T-cell (primary cell): ENCODE measurements around the gene EIF2S1. TPM values are rescaled to one million over a fixed set of nuclear protein-coding genes. Genes with fewer than 3 reads are reported as not detected.

Source experiments
- ATAC-seq, 4 experiments: fragments of 200-7000 bp in 3 of 4; fragments of 150-1000 bp in 1 of 4; cut with Tn5 transposase; replicated peaks in 1 of 4; 1 replicate in 3 of 4; 2 replicates in 1 of 4; pipeline ENCODE4 v1.10.0; 2021; ENCODE audit warnings: moderate library complexity in 3 of 4, mild to moderate bottlenecking in 2 of 4, moderate number of reproducible peaks in 1 of 4
- CTCF ChIA-PET, 2 donors: fragments of 300-600 bp; sonication (Branson Sonifier 250); formaldehyde crosslinking; loops; one replicate each; lab custom pipeline; 2022; ENCODE audit warnings: antibody characterized with exemption in 2 of 2; lab: Charles Lee
- POLR2A ChIA-PET, 2 donors: fragments of 300-600 bp; sonication (Branson Sonifier 250); formaldehyde crosslinking; loops; one replicate each; lab custom pipeline; 2022; ENCODE audit warnings: antibody characterized with exemption in 2 of 2; lab: Charles Lee
- DNase-seq, 35 experiments: peaks; one replicate each; pipeline versions ENCODE4 v3.0.0 to v3.0.0-alpha.2; 2013 to 2023
- H3K27ac ChIP-seq: one replicate; pipeline ENCODE4 v1.5.1; 2013; ENCODE audit warnings: low read length
- H3K27me3 ChIP-seq, 2 experiments: replicated peaks in 1 of 2; 1 replicate in 1 of 2; 2 replicates in 1 of 2; pipeline versions ENCODE4 v1.6.1 to v1.7.0; 2013; ENCODE audit warnings: low read length in 1 of 2, mixed read lengths in 1 of 2; ENCODE audit not compliant: control insufficient read depth in 2 of 2, insufficient read depth in 2 of 2; ENCODE audit errors: extremely low read depth in 1 of 2
- H3K36me3 ChIP-seq, 2 donors: 1 replicate in 1 of 2; 2 replicates in 1 of 2; pipeline versions ENCODE4 v1.6.1 to v1.7.0; 2013; ENCODE audit warnings: low read length in 1 of 2; ENCODE audit not compliant: control insufficient read depth in 2 of 2, insufficient read depth in 1 of 2; ENCODE audit errors: extremely low read depth in 1 of 2
- H3K4me1 ChIP-seq, 2 experiments: 1 replicate in 1 of 2; 2 replicates in 1 of 2; pipeline versions ENCODE4 v1.6.1 to v1.7.0; 2013; ENCODE audit warnings: low read length in 2 of 2, mixed read lengths in 1 of 2; ENCODE audit not compliant: insufficient read depth in 2 of 2, control insufficient read depth in 1 of 2; ENCODE audit errors: extremely low read depth in 1 of 2
- H3K4me3 ChIP-seq, 2 donors: 1 replicate in 1 of 2; 2 replicates in 1 of 2; pipeline versions ENCODE4 v1.5.1 to v1.7.0; 2013; ENCODE audit warnings: mild to moderate bottlenecking in 2 of 2, low read length in 1 of 2, moderate library complexity in 1 of 2; ENCODE audit not compliant: control insufficient read depth in 1 of 2; ENCODE audit errors: extremely low read depth in 1 of 2
- H3K9me3 ChIP-seq: 2 replicates; pipeline ENCODE4 v1.7.0; 2013
- H3K27ac Mint-ChIP-seq, 2 donors: one replicate each; pipeline ENCODE4 v1.8.0; 2020 to 2021; ENCODE audit warnings: mild to moderate bottlenecking in 2 of 2, mixed read lengths in 2 of 2
- H3K27me3 Mint-ChIP-seq, 2 donors: one replicate each; pipeline ENCODE4 v1.8.0; 2021 to 2022; ENCODE audit warnings: mixed read lengths in 2 of 2
- H3K36me3 Mint-ChIP-seq: one replicate; pipeline ENCODE4 v1.8.0; 2021; ENCODE audit warnings: mixed read lengths
- H3K4me1 Mint-ChIP-seq, 3 donors: one replicate each; pipeline ENCODE4 v1.8.0; 2020 to 2022; ENCODE audit warnings: mixed read lengths in 3 of 3, mild to moderate bottlenecking in 1 of 3
- H3K4me3 Mint-ChIP-seq, 3 donors: one replicate each; pipeline ENCODE4 v1.8.0; 2020 to 2022; ENCODE audit warnings: mild to moderate bottlenecking in 3 of 3, mixed read lengths in 3 of 3, moderate library complexity in 3 of 3
- H3K9me3 Mint-ChIP-seq, 3 donors: one replicate each; pipeline ENCODE4 v1.8.0; 2020 to 2022; ENCODE audit warnings: mixed read lengths in 3 of 3
- WGBS: methylation state at CpG from one replicate; pipeline ENCODE4 v1.1.5; 2013; ENCODE audit warnings: missing lambda C conversion rate; ENCODE audit not compliant: insufficient coverage; 5-methylcytosine and 5-hydroxymethylcytosine counted together
- total RNA-seq, 35 experiments: library from RNA in 6 of 35; stranded (reverse) in 6 of 35; fragments of 120-200 nt in 1 of 35; gene quantifications; one replicate each; pipeline versions ENCODE4 v1.2.1 to v1.2.4 and lab custom pipeline; 2013 to 2026

Gene EIF2S1
- total RNA-seq, 5 donors from 2014 or later (not counting 1 experiment from before 2014, with no cell fraction given): 38.8 to 66.0 (median 57.0) TPM

DNA sequence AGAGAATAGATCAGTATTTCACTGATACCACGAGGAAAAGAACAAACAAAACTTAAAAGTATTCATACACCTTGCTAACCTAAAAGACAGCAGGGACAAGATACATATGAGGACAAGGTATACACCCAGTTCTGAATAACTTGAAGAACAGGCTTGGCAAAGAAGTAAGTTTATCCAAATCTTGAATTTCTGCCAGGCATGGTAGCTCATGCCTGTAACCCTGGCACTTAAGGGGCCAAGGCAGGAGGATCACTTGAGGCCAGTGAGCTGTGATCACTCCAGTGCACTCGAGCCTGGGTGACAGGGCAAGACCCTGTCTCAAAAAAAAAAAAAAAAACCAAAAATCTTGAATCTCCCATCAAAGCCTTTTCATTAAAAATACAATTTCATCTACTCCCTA lies 25.0 kb downstream of the EIF2S1 start:
- Mint-ChIP-seq H3K27ac (no peak overlapping the region), H3K36me3 (peaks cover 55% of the 10 kb centered on the region), H3K4me3 (no peak overlapping the region), H3K4me1 (peaks cover 0 to under 1% (median under 1%) of the 10 kb centered on the region in 3 donors), H3K9me3 (no peaks in the 10 kb centered on the region), H3K27me3 (no peaks in the 10 kb centered on the region)
- Histone ChIP-seq H3K9me3 (no peaks in the 10 kb centered on the region), H3K27me3 (no peaks in the 10 kb centered on the region), H3K4me3 (no peak overlapping the region), H3K4me1 (no peaks in the 10 kb centered on the region), H3K27ac (no peak overlapping the region), H3K36me3 (peaks cover 0 to 62% of the 10 kb centered on the region in 2 donors)
- CTCF ChIA-PET: interaction anchor here in 1 of 2 donors (0.6 to 0.7 kb wide), 3 partner anchors 26 to 103 kb away, joined by 3 to 5 read pairs (median 3); partner anchors contain the start of gene ATP6V1D
- ATAC-seq (no peak), DNase-seq (no peak)
- WGBS: 80% methylated on average over 1 of the region's 2 CpGs
- POLR2A ChIA-PET: interaction anchor here (0.6 to 0.7 kb wide), 2 partner anchors 34 to 499 kb away, joined by 4 to 12 read pairs; no protein-coding TSS in a partner anchor

DNA sequence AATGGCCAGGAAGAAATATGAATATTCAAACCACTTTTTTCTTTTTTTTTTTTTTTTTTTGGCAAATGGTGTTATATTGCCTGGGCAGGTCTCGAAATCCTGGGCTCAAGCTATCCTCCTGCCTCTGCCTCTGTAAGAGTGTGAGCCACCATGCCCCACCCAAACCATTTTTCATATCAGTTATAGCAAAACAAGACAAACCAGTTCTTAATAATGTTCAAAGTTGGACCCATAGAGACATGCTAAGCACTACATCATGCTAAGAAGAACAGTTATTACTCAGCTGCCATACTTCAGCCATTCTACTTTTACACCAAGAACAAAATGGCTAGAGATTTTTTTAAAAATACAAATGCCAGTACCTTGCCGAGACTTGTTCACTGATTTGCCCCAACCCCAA lies 25.5 kb downstream of the EIF2S1 start:
- DNase-seq (no peak), ATAC-seq (no peak)
- Mint-ChIP-seq H3K4me3 (no peak overlapping the region), H3K4me1 (peaks cover under 1 to 6% (median 4%) of the 10 kb centered on the region in 3 donors), H3K27ac (no peak overlapping the region), H3K27me3 (no peaks in the 10 kb centered on the region), H3K36me3 (peaks cover 52% of the 10 kb centered on the region), H3K9me3 (no peaks in the 10 kb centered on the region)
- WGBS: 100% methylated on average over 1 of the region's 2 CpGs
- ChIA-PET CTCF (interaction anchor here in 1 of 2 donors (0.6 to 0.7 kb wide), 2 partner anchors 26 to 49 kb away, joined by 3 to 5 read pairs; partner anchors contain the start of gene ATP6V1D), POLR2A (interaction anchor here (0.6 to 0.7 kb wide), 3 partner anchors 35 to 499 kb away, joined by 4 to 12 read pairs (median 9); no protein-coding TSS in a partner anchor)
- Histone ChIP-seq H3K4me3 (no peak overlapping the region), H3K27me3 (no peaks in the 10 kb centered on the region), H3K4me1 (peaks cover 0 to 2% of the 10 kb centered on the region in 2 experiments), H3K9me3 (no peaks in the 10 kb centered on the region), H3K36me3 (peaks cover 0 to 58% of the 10 kb centered on the region in 2 donors), H3K27ac (no peak overlapping the region)

DNA sequence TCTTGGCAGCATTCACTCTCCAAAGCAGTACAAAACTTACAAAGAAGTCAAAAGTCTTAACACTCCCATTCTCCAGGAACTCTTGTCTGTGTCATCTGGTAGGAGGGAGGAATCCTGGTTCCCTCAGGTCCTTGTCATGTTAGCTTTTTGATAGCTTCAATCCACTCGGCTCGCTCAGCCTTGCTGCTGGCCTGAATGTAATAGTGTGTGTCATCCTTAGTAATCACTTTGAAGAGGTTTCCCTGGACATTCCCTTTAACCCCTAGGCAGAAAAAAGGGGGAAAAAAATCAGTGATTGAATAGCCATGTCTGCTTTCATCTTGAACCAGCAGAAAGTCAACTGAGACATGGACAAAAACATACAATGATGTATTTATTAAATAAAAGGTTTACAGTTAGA lies 27.1 kb downstream of the EIF2S1 start:
- POLR2A ChIA-PET: no interaction called here
- H3K4me1 Mint-ChIP-seq: peaks cover 7 to 16% (median 16%) of the 10 kb centered on the region in 3 donors
- peaks cover 42% of the 10 kb centered on the region for H3K36me3 Mint-ChIP-seq
- Histone ChIP-seq H3K36me3 (peaks cover 0 to 43% of the 10 kb centered on the region in 2 donors), H3K9me3 (no peaks in the 10 kb centered on the region), H3K27ac (no peak overlapping the region), H3K4me3 (no peak overlapping the region), H3K4me1 (peaks cover 5 to 8% of the 10 kb centered on the region in 2 experiments), H3K27me3 (no peaks in the 10 kb centered on the region)
- WGBS: no CpG with 5 or more reads among the region's 2 CpGs
- no peaks in the 10 kb centered on the region for H3K27me3 Mint-ChIP-seq
- H3K9me3 Mint-ChIP-seq: no peaks in the 10 kb centered on the region
- CTCF ChIA-PET: interaction anchor here (0.6 kb wide), 2 partner anchors 39 to 558 kb away, joined by 3 to 4 read pairs; no protein-coding TSS in a partner anchor
- ATAC-seq (no peak), DNase-seq (no peak)
- peak overlapping the region in 1 of 2 donors; percentile 18 for H3K27ac Mint-ChIP-seq
- no peak overlapping the region for H3K4me3 Mint-ChIP-seq

DNA sequence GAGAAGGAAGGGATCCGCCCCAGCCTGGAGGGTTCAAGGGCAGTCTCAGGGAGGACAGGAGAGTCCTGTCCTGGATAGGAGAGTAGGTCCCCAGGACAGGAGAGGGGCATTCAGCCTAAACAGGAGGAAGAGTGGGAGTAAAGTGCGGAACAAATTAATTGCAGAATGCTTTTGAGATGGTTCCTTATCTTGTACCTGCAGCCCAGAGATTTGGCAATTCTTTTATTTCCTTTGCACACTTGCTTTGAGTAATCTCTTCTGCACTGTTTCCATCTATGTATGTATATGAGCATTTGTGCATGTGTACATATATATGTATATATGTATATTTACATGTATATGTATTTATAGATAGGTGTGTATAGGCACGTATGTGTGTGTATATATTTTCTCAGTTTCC lies 29.1 kb downstream of the EIF2S1 start:
- DNase-seq (no peak), ATAC-seq (no peak)
- ChIA-PET POLR2A (no interaction called here), CTCF (no interaction called here)
- peaks cover 7 to 16% (median 16%) of the 10 kb centered on the region in 3 donors for H3K4me1 Mint-ChIP-seq
- H3K27ac ChIP-seq: no peak overlapping the region
- H3K4me3 Mint-ChIP-seq: no peak overlapping the region
- H3K36me3 ChIP-seq: peaks cover 0 to 24% of the 10 kb centered on the region in 2 donors
- no CpG with 5 or more reads among the region's 3 CpGs for WGBS
- H3K27me3 ChIP-seq: no peaks in the 10 kb centered on the region
- H3K27ac Mint-ChIP-seq: no peak overlapping the region
- H3K36me3 Mint-ChIP-seq: peaks cover 32% of the 10 kb centered on the region
- no peaks in the 10 kb centered on the region for H3K27me3 Mint-ChIP-seq
- no peak overlapping the region for H3K4me3 ChIP-seq
- no peaks in the 10 kb centered on the region for H3K9me3 Mint-ChIP-seq
- peaks cover 5 to 8% of the 10 kb centered on the region in 2 experiments for H3K4me1 ChIP-seq
- no peaks in the 10 kb centered on the region for H3K9me3 ChIP-seq

DNA sequence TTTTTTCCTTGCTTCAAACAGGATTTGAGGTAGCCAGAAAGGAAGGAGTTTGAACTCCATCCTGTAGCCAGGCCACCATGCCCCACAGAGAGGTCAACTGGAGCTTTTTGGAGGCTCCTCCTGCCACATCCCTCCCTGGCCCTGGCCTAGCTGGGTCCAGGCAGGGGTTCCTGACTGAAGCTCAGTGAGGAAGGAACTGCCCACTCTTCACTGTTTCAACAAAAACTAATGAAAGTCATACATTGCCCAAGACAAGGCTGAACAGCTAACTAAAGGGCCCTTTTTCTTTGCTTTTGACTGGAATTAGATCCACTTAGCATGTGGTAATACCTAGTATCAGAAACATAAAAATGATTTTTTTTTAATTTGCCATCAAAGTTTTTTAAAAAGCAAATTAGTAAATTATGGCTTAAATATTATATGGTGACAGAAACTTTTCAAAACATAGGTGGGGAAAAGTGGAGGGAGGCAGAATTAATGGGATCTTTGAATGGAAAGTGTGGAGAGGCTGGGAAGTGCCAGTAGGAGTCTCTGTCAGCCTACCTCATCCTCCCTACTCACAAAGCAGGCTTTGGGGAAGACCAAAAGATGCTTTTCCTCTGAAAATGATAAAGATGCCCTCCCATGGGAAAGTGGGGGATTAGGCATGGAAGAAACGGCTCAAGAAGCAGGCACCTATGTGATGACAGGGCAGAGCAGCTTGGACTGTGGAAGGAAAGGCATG lies 29.8 kb downstream of the EIF2S1 start:
- DNase-seq (no peak), ATAC-seq (no peak)
- Histone ChIP-seq H3K4me3 (no peak overlapping the region), H3K36me3 (peaks cover 0 to 17% of the 10 kb centered on the region in 2 donors), H3K9me3 (no peaks in the 10 kb centered on the region), H3K27me3 (no peaks in the 10 kb centered on the region), H3K4me1 (peaks cover 5 to 8% of the 10 kb centered on the region in 2 experiments), H3K27ac (no peak overlapping the region)
- H3K36me3 Mint-ChIP-seq: peaks cover 25% of the 10 kb centered on the region
- ChIA-PET CTCF (no interaction called here), POLR2A (interaction anchor here in 1 of 2 donors (0.6 kb wide), 1 partner anchor 13 kb away, joined by 5 read pairs; no protein-coding TSS in a partner anchor)
- H3K9me3 Mint-ChIP-seq: no peaks in the 10 kb centered on the region
- WGBS: 71% methylated on average over 1 of the region's 1 CpG
- H3K27me3 Mint-ChIP-seq: no peaks in the 10 kb centered on the region
- H3K27ac Mint-ChIP-seq: no peak overlapping the region
- no peak overlapping the region for H3K4me3 Mint-ChIP-seq
- H3K4me1 Mint-ChIP-seq: peaks cover 7 to 16% (median 16%) of the 10 kb centered on the region in 3 donors

DNA sequence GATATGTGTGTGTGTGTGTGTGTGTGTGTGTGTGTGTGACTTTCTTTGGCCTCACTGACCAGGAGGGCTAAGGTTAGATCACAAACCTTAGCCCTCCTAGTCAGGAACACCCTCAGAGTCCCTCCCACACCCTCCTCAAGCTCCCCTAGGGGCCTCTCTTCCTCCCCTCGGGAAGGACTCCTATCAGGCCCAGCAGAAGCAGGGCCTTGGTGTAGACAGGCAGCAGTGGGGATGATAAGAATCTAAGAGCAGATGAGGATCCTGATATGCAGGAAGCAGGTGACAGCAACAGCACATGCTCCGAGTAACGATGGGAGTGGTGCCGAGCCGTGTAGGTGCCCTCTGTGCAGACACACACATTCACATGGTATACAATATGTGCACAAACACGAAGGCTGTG lies 31.1 kb downstream of the EIF2S1 start:
- 14% methylated on average over 1 of the region's 6 CpGs for WGBS
- Mint-ChIP-seq H3K27me3 (no peaks in the 10 kb centered on the region), H3K9me3 (no peaks in the 10 kb centered on the region), H3K4me1 (peaks cover 7 to 16% (median 16%) of the 10 kb centered on the region in 3 donors), H3K36me3 (peaks cover 17% of the 10 kb centered on the region), H3K4me3 (no peak overlapping the region), H3K27ac (no peak overlapping the region)
- H3K4me3 ChIP-seq: no peak overlapping the region
- CTCF ChIA-PET: no interaction called here
- ATAC-seq (peak in 3 of 4 experiments; percentile 40 to 47 (median 44)), DNase-seq (peak in 1 of 35 experiments; percentile 7)
- POLR2A ChIA-PET: interaction anchor here in 1 of 2 donors (0.6 kb wide), 1 partner anchor 264 kb away, joined by 4 read pairs; no protein-coding TSS in a partner anchor
- H3K27ac ChIP-seq: no peak overlapping the region
- peaks cover 0 to 6% of the 10 kb centered on the region in 2 donors for H3K36me3 ChIP-seq
- no peaks in the 10 kb centered on the region for H3K27me3 ChIP-seq
- H3K4me1 ChIP-seq: peaks cover 5 to 8% of the 10 kb centered on the region in 2 experiments
- H3K9me3 ChIP-seq: no peaks in the 10 kb centered on the region
